Tibial artery (tissue), 4 donors: ENCODE data around the gene LAMA5.

Source experiments
- DNase-seq, 2 donors: peaks; one replicate each; pipeline ENCODE4 v3.0.0-alpha.2; 2019
- H3K27ac ChIP-seq, 2 donors: fragments of 200-600 bp; sonication (generic) in 1 of 2; 1 replicate in 1 of 2; 2 replicates in 1 of 2; pipeline ENCODE4 v1.5.1; 2018 to 2019; ENCODE audit warnings: mild to moderate bottlenecking in 1 of 2
- H3K27me3 ChIP-seq, 2 donors: fragments of 200-600 bp; sonication (generic) in 1 of 2; one replicate each; pipeline versions ENCODE4 v1.5.1 to v1.6.0; 2016 to 2019
- H3K36me3 ChIP-seq, 3 donors: fragments of 200-600 bp; sonication (generic) in 2 of 3; one replicate each; pipeline ENCODE4 v1.5.1; 2016 to 2019; ENCODE audit warnings: mild to moderate bottlenecking in 2 of 3
- H3K4me1 ChIP-seq, 4 donors: fragments of 200-600 bp; sonication (generic) in 2 of 4; 1 replicate in 3 of 4; 2 replicates in 1 of 4; pipeline ENCODE4 v1.5.1; 2016 to 2019
- H3K4me3 ChIP-seq, 2 donors: fragments of 200-600 bp; sonication (generic) in 1 of 2; 1 replicate in 1 of 2; 2 replicates in 1 of 2; pipeline ENCODE4 v1.5.1; 2018 to 2019; ENCODE audit warnings: mild to moderate bottlenecking in 2 of 2
- H3K9me3 ChIP-seq, 3 donors: fragments of 200-600 bp; sonication (generic) in 1 of 3; one replicate each; pipeline ENCODE4 v1.5.1; 2016 to 2019
- CTCF ChIP-seq, 2 experiments: fragments of 200-600 bp in 1 of 2; fragments of 450-650 bp in 1 of 2; IDR thresholded peaks; one replicate each; pipeline ENCODE4 v1.5.1; 2017 to 2019; ENCODE audit warnings: antibody characterized with exemption in 2 of 2, mild to moderate bottlenecking in 1 of 2, moderate library complexity in 1 of 2
- intact Hi-C: fragments of 100-400 bp; cut with DNase I; formaldehyde crosslinking; loops from one replicate; pipeline ENCODE4 v1.15.0; 2023; ENCODE audit warnings: low total_unique reads

Gene LAMA5

DNA sequence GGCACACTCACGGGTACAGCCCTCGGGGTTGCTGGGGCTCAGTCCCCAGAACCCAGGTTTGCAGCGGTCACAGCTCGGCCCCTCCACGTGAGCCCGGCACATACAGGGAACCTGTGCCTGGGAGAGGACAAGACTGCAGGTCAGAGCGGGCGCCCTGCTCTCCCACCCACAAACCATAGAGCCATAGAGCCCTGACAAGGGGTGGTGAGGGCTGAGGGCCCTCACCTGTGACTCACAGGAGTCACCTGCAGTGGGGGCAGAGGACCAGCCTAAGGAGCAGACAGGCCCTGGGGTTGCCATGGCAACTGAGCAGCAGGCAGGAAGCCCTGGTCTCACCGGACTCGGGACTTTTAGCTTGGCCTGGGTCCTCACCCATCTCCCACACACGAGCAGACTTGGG is 30.8 kb downstream of the LAMA5 start:
- Histone ChIP-seq H3K9me3 (no peaks in the 10 kb centered on the region), H3K4me1 (no peaks in the 10 kb centered on the region), H3K36me3 (peaks cover 95 to 96% (median 96%) of the 10 kb centered on the region in 3 donors), H3K4me3 (no peak overlapping the region), H3K27me3 (no peaks in the 10 kb centered on the region), H3K27ac (no peak overlapping the region)
- TF ChIP-seq CTCF (IDR thresholded peaks at IDR 0.05), result no peak
- intact Hi-C loops, result no loop called here
- no peak for DNase-seq

DNA sequence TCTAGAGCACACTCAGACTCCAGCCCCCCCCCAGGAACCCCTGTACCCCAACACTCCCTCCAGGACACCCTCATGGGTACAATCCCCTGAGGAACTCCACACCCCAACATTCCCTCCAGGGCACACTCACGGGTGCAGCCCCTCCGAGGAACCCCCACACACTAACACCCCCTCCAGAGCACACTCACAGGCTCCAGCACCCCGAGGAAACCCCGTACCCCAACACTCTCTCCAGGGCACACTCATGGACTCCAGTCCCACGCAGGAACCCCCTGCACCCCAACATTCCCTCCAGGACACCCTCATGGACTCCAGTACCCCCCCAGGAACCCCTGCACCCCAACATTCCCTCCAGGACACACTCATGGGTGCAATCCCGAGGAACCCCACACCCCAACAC is 31.6 kb downstream of the LAMA5 start:
- H3K4me3 ChIP-seq, result no peak overlapping the region
- H3K9me3 ChIP-seq, result no peaks in the 10 kb centered on the region
- no peak for DNase-seq
- peaks cover 96 to 98% (median 96%) of the 10 kb centered on the region in 3 donors for H3K36me3 ChIP-seq
- H3K27me3 ChIP-seq, result no peaks in the 10 kb centered on the region
- TF ChIP-seq CTCF (IDR thresholded peaks at IDR 0.05), result no peak
- intact Hi-C loops, result no loop called here
- H3K27ac ChIP-seq, result no peak overlapping the region
- H3K4me1 ChIP-seq, result no peaks in the 10 kb centered on the region

GRCh38 chr20:62334881-62335280 is 32.2 kb downstream of the LAMA5 start:
- peaks cover 96 to 98% (median 98%) of the 10 kb centered on the region in 3 donors for H3K36me3 ChIP-seq
- DNase-seq, result no peak
- intact Hi-C loops, result no loop called here

DNA sequence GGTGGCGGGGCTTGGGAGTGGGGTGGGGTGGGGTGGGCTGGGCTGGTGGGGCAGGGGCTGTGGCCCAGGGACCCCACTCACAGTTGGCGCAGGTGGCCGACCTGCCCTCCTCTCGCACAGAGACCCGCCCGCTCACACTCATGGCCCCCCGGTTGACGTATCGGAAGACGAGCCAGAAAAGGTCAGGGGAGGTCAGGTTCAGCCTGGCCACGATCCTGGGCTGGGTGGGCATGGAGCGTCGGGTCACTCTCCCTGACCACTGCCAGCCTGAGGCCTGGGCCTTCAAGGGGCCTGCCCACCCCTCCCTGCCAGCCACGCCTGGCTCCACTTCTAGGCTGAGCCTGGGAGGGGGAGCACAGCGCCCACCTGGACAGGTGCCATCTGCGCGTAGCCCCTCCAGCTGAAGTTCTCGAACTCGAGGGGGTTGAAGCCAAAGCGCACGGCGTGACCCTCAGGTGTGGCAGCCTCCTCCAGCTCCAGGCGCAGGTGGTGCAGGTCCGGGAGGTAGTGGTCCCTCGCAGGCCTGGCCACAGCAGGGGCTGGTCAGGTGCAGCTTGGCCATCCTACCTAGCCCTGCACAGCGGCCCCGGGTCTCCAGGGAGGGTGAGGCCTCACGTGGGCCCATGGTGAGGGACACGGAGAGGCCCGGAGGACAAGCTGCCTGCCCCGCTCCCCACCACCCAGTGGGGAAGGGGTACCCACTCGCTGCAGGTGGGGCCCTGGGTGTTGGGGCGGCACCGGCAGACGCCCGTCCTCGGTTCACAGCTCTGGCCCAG is 33.1 kb downstream of the LAMA5 start:
- intact Hi-C loops, result no loop called here
- Histone ChIP-seq H3K4me1 (no peaks in the 10 kb centered on the region), H3K4me3 (no peak overlapping the region), H3K36me3 (peaks cover 98 to 100% (median 99%) of the 10 kb centered on the region in 3 donors), H3K27ac (no peak overlapping the region), H3K9me3 (no peaks in the 10 kb centered on the region), H3K27me3 (no peaks in the 10 kb centered on the region)
- DNase-seq, result no peak
- no peak for TF ChIP-seq CTCF (IDR thresholded peaks at IDR 0.05)

More at GRCh38 chr20:62334881-62335280, 32.2 kb downstream of the LAMA5 start:
- Histone ChIP-seq H3K4me3 (no peak overlapping the region), H3K9me3 (no peaks in the 10 kb centered on the region), H3K27me3 (no peaks in the 10 kb centered on the region), H3K4me1 (no peaks in the 10 kb centered on the region), H3K27ac (no peak overlapping the region)
- TF ChIP-seq CTCF (IDR thresholded peaks at IDR 0.05), result no peak

GRCh38 chr20:62332989-62333819 is 33.9 kb downstream of the LAMA5 start:
- H3K27me3 ChIP-seq, result no peaks in the 10 kb centered on the region
- no peak overlapping the region for H3K27ac ChIP-seq
- H3K4me3 ChIP-seq, result no peak overlapping the region
- intact Hi-C loops, result no loop called here
- H3K4me1 ChIP-seq, result no peaks in the 10 kb centered on the region
- DNase-seq, result no peak
- H3K36me3 ChIP-seq, result peaks cover 99 to 100% (median 100%) of the 10 kb centered on the region in 3 donors
- TF ChIP-seq CTCF (IDR thresholded peaks at IDR 0.05), result no peak
- H3K9me3 ChIP-seq, result no peaks in the 10 kb centered on the region
